HepG2 (cell line): ENCODE measurements around the gene CCDC97. TPM values are rescaled to one million over a fixed set of nuclear protein-coding genes. Genes with fewer than 3 reads are reported as not detected.

Experiments
- ATF2 ChIP-seq: sonication (generic); formaldehyde crosslinking; IDR thresholded peaks from 2 replicates; pipeline ENCODE4 v1.4.0; 2020; ENCODE audit warnings: missing genetic modification reagents
- ATRX ChIP-seq: sonication (generic); formaldehyde crosslinking; IDR thresholded peaks from 2 replicates; pipeline ENCODE4 v1.4.0; 2020; ENCODE audit warnings: missing genetic modification reagents, borderline replicate concordance
- CHD2 ChIP-seq: IDR thresholded peaks from 2 replicates; pipeline ENCODE4 v1.6.1; 2011; ENCODE audit warnings: low read depth, low read length, improper control_type of control experiment
- HOXA7 ChIP-seq: sonication (generic); formaldehyde crosslinking; IDR thresholded peaks from 2 replicates; pipeline ENCODE4 v1.8.1; 2022; ENCODE audit warnings: mild to moderate bottlenecking, missing genetic modification reagents, moderate library complexity
- ISL2 ChIP-seq: sonication (generic); formaldehyde crosslinking; IDR thresholded peaks from 2 replicates; pipeline ENCODE4 v1.5.0; 2020; ENCODE audit warnings: missing genetic modification reagents
- KDM2A ChIP-seq: sonication (generic); formaldehyde crosslinking; IDR thresholded peaks from 2 replicates; pipeline ENCODE4 v1.4.0; 2020; ENCODE audit warnings: low read depth, missing genetic modification reagents, borderline replicate concordance
- KDM4B ChIP-seq: sonication (generic); formaldehyde crosslinking; IDR thresholded peaks from 2 replicates; pipeline ENCODE4 v1.4.0; 2020; ENCODE audit warnings: missing genetic modification reagents
- MEIS1 ChIP-seq: sonication (generic); formaldehyde crosslinking; IDR thresholded peaks from 2 replicates; pipeline ENCODE4 v1.9.0; 2021; ENCODE audit warnings: mild to moderate bottlenecking, missing genetic modification reagents, moderate library complexity, borderline replicate concordance
- RBFOX2 ChIP-seq: fragments of 200-400 bp; formaldehyde crosslinking; IDR thresholded peaks from 2 replicates; pipeline ENCODE4 v1.6.1; 2017; ENCODE audit warnings: low read depth, mild to moderate bottlenecking, low read length
- RELA ChIP-seq: sonication (generic); formaldehyde crosslinking; IDR thresholded peaks from 2 replicates; pipeline ENCODE4 v1.4.0; 2020; ENCODE audit warnings: missing genetic modification reagents
- RFX5 ChIP-seq: IDR thresholded peaks from 2 replicates; pipeline ENCODE4 v1.6.1; 2011; ENCODE audit warnings: low read depth, low read length, improper control_type of control experiment
- SETDB1 ChIP-seq: sonication (generic); formaldehyde crosslinking; IDR thresholded peaks from 2 replicates; pipeline ENCODE4 v1.5.1; 2020; ENCODE audit warnings: missing genetic modification reagents, mild to moderate bottlenecking, borderline replicate concordance
- SKI ChIP-seq: fragments of 450-650 bp; IDR thresholded peaks from one replicate; pipeline ENCODE4 v1.6.1; 2018; ENCODE audit warnings: mild to moderate bottlenecking; ENCODE audit not compliant: partially characterized antibody
- SMAD1 ChIP-seq: sonication (generic); formaldehyde crosslinking; IDR thresholded peaks from 2 replicates; pipeline ENCODE4 v1.4.0; 2020; ENCODE audit warnings: missing genetic modification reagents, low read depth, mild to moderate bottlenecking, borderline replicate concordance
- TOE1 ChIP-seq: sonication (generic); formaldehyde crosslinking; IDR thresholded peaks from 2 replicates; pipeline ENCODE4 v1.4.0; 2020; ENCODE audit warnings: mild to moderate bottlenecking, missing genetic modification reagents
- ZBTB38 ChIP-seq: sonication (generic); formaldehyde crosslinking; IDR thresholded peaks from 2 replicates; pipeline ENCODE4 v1.5.1; 2020; ENCODE audit warnings: mild to moderate bottlenecking, missing genetic modification reagents
- ZFP37 ChIP-seq: sonication (generic); formaldehyde crosslinking; IDR thresholded peaks from 2 replicates; pipeline ENCODE4 v1.4.0; 2020; ENCODE audit warnings: missing genetic modification reagents, borderline replicate concordance
- ZKSCAN8 ChIP-seq: IDR thresholded peaks from 2 replicates; pipeline ENCODE4 v1.6.1; 2016; ENCODE audit warnings: borderline replicate concordance, missing genetic modification reagents, missing compliant biosample characterization
- ZNF432 ChIP-seq: sonication (generic); formaldehyde crosslinking; IDR thresholded peaks from 2 replicates; pipeline ENCODE4 v1.5.0; 2020; ENCODE audit warnings: missing genetic modification reagents, mild to moderate bottlenecking, borderline replicate concordance
- ZNF607 ChIP-seq: sonication (generic); formaldehyde crosslinking; IDR thresholded peaks from 2 replicates; pipeline ENCODE4 v1.5.1; 2020; ENCODE audit warnings: missing genetic modification reagents, mild to moderate bottlenecking, borderline replicate concordance
- ZNF614 ChIP-seq: IDR thresholded peaks from 2 replicates; pipeline ENCODE4 v1.6.1; 2018; ENCODE audit warnings: missing biosample characterization, missing genetic modification reagents, inconsistent platforms, borderline replicate concordance
- ZNF644 ChIP-seq: IDR thresholded peaks from 2 replicates; pipeline ENCODE4 v1.6.1; 2016; ENCODE audit warnings: low read depth
- ZNF652 ChIP-seq: IDR thresholded peaks from 2 replicates; pipeline ENCODE4 v1.6.1; 2016; ENCODE audit warnings: low read depth, borderline replicate concordance
- ZNF746 ChIP-seq: sonication (generic); formaldehyde crosslinking; IDR thresholded peaks from 2 replicates; pipeline ENCODE4 v1.8.0; 2022; ENCODE audit warnings: mild to moderate bottlenecking, missing genetic modification reagents
- polyA plus RNA-seq, 8 experiments: library from polyadenylated mRNA; depleted of rRNA in 3 of 8; stranded (reverse) in 7 of 8; unstranded in 1 of 8; fragments of >200 nt; fragmentation: Illumina TruSeq in 4 of 8; extraction: Trizol in 4 of 8; gene quantifications; 2 replicates each; pipeline versions ENCODE4 v1.2.1 to v1.2.3, GENCODE V29; 2011 to 2016; ENCODE audit warnings: low read depth in 4 of 8, missing spikeins in 1 of 8, mixed read lengths in 1 of 8; ENCODE audit not compliant: insufficient read depth in 1 of 8
- total RNA-seq, 5 experiments: library from RNA; depleted of rRNA; stranded (reverse); fragments of >200 nt; fragmentation: Illumina TruSeq; extraction: Trizol; gene quantifications; 2 replicates each; pipeline ENCODE4 v1.2.3, GENCODE V29; 2016; ENCODE audit warnings: low read depth in 1 of 5
- TF ChIP-seq, protein P1 (sequence below): sonication (generic); formaldehyde crosslinking; IDR thresholded peaks from 2 replicates; pipeline ENCODE4 v1.8.1; 2023; ENCODE audit warnings: missing genetic modification reagents, inconsistent platforms, borderline replicate concordance
- TF ChIP-seq, protein P2 (sequence below): IDR thresholded peaks from 2 replicates; pipeline ENCODE4 v1.6.1; 2016; ENCODE audit warnings: low read depth, borderline replicate concordance
- TF ChIP-seq, protein P3 (sequence below): sonication (generic); formaldehyde crosslinking; IDR thresholded peaks from 2 replicates; pipeline ENCODE4 v1.8.0; 2022; ENCODE audit warnings: mild to moderate bottlenecking, missing genetic modification reagents, borderline replicate concordance

The CCDC97 gene
- total and polyA plus RNA-seq, 2 of the 13 experiments (the other 11 are each of a cell fraction or from before 2014, with no cell fraction given) = 6.2 to 7.3 TPM

- no peak for TF ChIP-seq SKI
- TF ChIP-seq RBFOX2 = peak; percentile 69
- TF ChIP-seq ATRX (CRISPR knock-in tag) = no peak
- TF ChIP-seq ATF2 (CRISPR knock-in tag) = no peak
- TF ChIP-seq, protein P1, sequence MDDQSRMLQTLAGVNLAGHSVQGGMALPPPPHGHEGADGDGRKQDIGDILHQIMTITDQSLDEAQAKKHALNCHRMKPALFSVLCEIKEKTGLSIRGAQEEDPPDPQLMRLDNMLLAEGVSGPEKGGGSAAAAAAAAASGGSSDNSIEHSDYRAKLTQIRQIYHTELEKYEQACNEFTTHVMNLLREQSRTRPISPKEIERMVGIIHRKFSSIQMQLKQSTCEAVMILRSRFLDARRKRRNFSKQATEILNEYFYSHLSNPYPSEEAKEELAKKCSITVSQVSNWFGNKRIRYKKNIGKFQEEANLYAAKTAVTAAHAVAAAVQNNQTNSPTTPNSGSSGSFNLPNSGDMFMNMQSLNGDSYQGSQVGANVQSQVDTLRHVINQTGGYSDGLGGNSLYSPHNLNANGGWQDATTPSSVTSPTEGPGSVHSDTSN (CRISPR knock-in tag) = no peak
- TF ChIP-seq, protein P2, sequence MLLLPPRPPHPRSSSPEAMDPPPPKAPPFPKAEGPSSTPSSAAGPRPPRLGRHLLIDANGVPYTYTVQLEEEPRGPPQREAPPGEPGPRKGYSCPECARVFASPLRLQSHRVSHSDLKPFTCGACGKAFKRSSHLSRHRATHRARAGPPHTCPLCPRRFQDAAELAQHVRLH (CRISPR knock-in tag) = 0 out of 2 replicates have a peak, but pooled peaks have one; percentile 55
- no peak for TF ChIP-seq TOE1 (CRISPR knock-in tag)
- TF ChIP-seq ZNF644 = no peak
- no peak for TF ChIP-seq ZNF432 (CRISPR knock-in tag)
- no peak for TF ChIP-seq ZNF746
- no peak for TF ChIP-seq ZFP37
- peak; percentile 63 for TF ChIP-seq KDM2A (CRISPR knock-in tag)
- TF ChIP-seq SMAD1 = no peak
- TF ChIP-seq CHD2 = no peak
- TF ChIP-seq ZBTB38 (CRISPR knock-in tag) = peak; percentile 37; the same call in 1 of the 2 replicates
- no peak for TF ChIP-seq SETDB1 (CRISPR knock-in tag)
- no peak; the same call in 1 of the 2 replicates for TF ChIP-seq ISL2 (CRISPR knock-in tag)
- TF ChIP-seq RFX5 = no peak
- TF ChIP-seq, protein P3, sequence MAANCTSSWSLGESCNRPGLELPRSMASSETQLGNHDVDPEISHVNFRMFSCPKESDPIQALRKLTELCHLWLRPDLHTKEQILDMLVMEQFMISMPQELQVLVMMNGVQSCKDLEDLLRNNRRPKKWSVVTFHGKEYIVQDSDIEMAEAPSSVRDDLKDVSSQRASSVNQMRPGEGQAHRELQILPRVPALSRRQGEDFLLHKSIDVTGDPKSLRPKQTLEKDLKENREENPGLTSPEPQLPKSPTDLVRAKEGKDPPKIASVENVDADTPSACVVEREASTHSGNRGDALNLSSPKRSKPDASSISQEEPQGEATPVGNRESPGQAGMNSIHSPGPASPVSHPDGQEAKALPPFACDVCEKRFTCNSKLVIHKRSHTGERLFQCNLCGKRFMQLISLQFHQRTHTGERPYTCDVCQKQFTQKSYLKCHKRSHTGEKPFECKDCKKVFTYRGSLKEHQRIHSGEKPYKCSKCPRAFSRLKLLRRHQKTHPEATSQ (CRISPR knock-in tag) = 0 out of 2 replicates have a peak, but pooled peaks have one; percentile 41
- no peak for TF ChIP-seq RELA
- TF ChIP-seq ZNF614 (CRISPR knock-in tag) = no peak; the same call in 1 of the 2 replicates
- TF ChIP-seq MEIS1 = no peak
- no peak for TF ChIP-seq ZKSCAN8 (CRISPR knock-in tag)
- no peak for TF ChIP-seq ZNF652
- TF ChIP-seq KDM4B = no peak
- TF ChIP-seq HOXA7 (CRISPR knock-in tag) = no peak
- peak; percentile 58; the same call in 1 of the 2 replicates for TF ChIP-seq ZNF607 (CRISPR knock-in tag)
Measured at GRCh38 chr19:41352609-41353465, 42.9 kb downstream of the CCDC97 start (continued).
